ENCODE measurements around the gene C10orf95.

The C10orf95 gene

DNA sequence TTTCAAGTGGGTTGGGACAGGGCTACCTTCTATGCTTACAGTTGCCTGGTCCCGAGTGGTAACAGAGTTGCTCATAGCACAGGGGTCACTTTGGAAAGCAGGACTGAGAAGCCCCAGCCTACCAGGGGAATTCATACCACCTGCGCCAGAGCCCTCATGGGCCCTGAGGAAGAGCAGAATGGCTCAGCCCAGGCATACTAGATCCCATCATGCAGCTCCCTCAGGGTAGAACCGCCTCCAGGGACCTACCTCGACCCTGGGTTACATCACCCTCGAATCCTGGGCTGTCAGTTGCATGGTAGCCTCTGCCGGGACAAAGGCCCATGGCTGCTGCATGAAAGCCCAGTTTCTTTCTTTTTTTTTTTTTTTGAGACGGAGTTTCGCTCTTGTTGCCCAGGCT lies 21.9 kb downstream of the C10orf95 start:
- TF ChIP-seq, protein P1, sequence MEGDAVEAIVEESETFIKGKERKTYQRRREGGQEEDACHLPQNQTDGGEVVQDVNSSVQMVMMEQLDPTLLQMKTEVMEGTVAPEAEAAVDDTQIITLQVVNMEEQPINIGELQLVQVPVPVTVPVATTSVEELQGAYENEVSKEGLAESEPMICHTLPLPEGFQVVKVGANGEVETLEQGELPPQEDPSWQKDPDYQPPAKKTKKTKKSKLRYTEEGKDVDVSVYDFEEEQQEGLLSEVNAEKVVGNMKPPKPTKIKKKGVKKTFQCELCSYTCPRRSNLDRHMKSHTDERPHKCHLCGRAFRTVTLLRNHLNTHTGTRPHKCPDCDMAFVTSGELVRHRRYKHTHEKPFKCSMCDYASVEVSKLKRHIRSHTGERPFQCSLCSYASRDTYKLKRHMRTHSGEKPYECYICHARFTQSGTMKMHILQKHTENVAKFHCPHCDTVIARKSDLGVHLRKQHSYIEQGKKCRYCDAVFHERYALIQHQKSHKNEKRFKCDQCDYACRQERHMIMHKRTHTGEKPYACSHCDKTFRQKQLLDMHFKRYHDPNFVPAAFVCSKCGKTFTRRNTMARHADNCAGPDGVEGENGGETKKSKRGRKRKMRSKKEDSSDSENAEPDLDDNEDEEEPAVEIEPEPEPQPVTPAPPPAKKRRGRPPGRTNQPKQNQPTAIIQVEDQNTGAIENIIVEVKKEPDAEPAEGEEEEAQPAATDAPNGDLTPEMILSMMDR (IDR thresholded peaks at IDR 0.05; ENCODE audit: control insufficient read depth, insufficient read depth, low read depth, low read length, missing control alignments), result no peak
- H3K4me3 ChIP-seq (ENCODE audit: control insufficient read depth, low read depth, low read length), result no peak overlapping the region

DNA sequence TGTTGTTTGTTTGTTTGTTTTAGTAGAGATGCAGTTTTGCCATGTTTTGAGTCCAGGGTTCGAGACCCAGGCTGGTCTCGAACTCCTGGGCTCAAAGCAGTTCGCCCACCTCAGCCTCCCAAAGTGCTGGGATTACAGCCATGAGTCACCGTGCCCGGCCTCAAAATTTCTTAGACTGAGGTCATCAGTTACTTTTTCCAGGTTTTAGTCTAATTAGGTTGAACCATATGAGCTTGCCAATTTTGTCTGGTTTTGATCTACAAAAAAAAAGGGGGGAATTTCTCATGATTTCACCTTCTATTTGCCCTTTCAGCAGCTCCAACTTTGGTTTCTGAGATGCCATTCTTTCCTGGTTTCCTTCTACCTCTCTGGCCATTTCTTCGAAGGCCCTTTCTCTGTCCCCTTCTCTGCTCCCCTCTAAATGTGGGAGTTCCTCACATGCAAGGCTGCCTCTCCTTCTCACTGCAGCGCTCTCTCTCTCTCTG lies 24.5 kb downstream of the C10orf95 start:
- TF ChIP-seq, protein P1 (IDR thresholded peaks at IDR 0.05; ENCODE audit: control insufficient read depth, insufficient read depth, low read depth, low read length, missing control alignments), result no peak

More for the DNA sequence above, 21.9 kb downstream of the C10orf95 start:
- DNase-seq (ENCODE audit: low read depth), result no peak

DNA sequence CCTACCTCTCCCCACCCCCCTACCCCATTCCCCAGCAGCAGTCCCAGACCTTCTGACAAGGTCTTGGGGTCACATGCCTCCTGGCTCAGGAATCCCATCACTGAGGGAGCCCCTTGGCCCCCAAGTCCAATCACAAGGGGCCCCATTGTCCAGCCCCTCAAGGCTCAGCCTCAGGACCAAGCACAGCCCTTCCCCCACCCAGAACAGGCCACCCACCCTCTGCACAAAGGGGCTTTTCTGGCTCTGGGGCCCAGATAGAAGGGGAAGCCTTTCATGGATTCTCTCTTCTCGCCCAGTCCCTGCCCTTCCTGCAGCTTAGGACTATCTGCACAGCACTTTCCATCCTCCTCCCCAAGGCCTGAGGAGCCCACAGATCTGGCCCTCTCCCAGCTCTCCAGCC lies 25.9 kb downstream of the C10orf95 start:
- H3K4me3 ChIP-seq (ENCODE audit: control insufficient read depth, low read depth, low read length), result no peak overlapping the region
- TF ChIP-seq, protein P1 (IDR thresholded peaks at IDR 0.05; ENCODE audit: control insufficient read depth, insufficient read depth, low read depth, low read length, missing control alignments), result no peak

More for the DNA sequence above, 24.5 kb downstream of the C10orf95 start:
- DNase-seq (ENCODE audit: low read depth), result no peak
- H3K4me3 ChIP-seq (ENCODE audit: control insufficient read depth, low read depth, low read length), result no peak overlapping the region

DNA sequence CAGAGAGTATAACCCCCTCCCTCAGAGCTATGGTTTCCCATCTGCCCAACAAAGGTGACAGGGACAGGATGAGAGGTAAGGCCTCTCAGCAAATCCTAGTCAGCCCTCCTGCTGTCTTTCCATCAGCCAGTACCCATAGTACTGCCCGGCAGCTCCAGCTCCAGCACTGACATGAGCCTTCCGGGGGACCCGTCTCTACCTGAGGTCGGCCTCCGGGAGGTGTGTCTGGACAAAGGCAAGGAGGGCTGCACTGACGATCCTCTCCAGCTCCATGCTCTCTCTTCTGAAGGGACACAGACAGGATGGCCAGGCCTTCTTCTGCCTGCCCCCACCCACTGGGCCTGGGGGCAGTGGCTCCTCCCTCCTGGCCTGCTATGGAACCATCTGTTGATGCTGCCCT lies 26.4 kb downstream of the C10orf95 start:
- DNase-seq (ENCODE audit: low read depth), result no peak
- TF ChIP-seq, protein P1 (IDR thresholded peaks at IDR 0.05; ENCODE audit: control insufficient read depth, insufficient read depth, low read depth, low read length, missing control alignments), result no peak

More for the DNA sequence above, 25.9 kb downstream of the C10orf95 start:
- no peak for DNase-seq (ENCODE audit: low read depth)

DNA sequence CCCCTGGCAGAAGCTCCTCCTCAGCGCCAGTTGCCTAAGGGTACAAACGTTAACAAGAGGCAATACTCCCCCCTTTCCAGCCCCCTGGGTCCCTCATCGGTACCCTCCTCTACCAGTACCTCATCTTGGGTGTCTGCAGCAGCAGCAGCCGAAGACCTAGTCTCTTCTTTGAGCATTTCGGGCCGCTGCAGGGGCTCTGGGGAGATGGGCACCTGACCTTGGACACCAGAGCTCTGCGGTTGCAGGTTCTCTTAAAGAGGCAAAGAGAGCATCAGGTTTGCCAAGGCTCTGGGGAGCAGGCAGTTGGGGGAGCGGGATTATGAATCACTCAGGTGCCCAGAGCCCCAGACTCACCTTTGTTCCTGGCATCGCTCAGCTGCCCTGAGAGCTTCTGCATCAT lies 27.2 kb downstream of the C10orf95 start:
- TF ChIP-seq, protein P1 (IDR thresholded peaks at IDR 0.05; ENCODE audit: control insufficient read depth, insufficient read depth, low read depth, low read length, missing control alignments), result no peak
- DNase-seq (ENCODE audit: low read depth), result no peak
- no peak overlapping the region for H3K4me3 ChIP-seq (ENCODE audit: control insufficient read depth, low read depth, low read length)

More for the DNA sequence above, 26.4 kb downstream of the C10orf95 start:
- H3K4me3 ChIP-seq (ENCODE audit: control insufficient read depth, low read depth, low read length), result no peak overlapping the region

DNA sequence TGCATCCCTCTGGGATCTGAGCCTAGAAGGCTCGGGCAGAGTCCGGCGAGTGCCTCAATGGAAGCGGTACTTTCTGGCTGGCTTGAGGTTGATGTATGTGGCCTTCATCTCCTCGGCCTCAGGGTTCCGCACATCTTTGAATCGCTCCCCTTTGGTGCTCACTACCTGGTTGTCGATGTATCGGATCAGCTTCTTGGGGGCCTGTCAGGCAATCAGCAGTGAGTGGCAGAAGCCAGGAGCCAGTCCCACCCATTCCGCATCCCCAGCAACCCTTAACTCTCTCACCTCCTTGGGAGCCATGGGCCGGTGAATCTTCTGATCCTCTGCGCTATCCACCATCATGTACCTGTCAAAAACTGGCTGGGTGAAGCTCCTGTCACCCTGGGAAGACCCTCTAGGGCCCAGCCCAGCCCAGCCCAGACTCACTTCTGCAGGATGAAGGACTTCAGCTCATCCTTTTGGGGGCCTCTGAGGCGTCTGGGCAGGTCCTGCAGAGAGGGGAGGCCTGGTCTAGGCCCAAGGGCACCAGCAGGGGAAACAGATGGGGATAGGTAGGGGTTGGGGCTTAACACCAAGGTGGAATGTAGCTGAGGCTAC lies 27.9 kb downstream of the C10orf95 start:
- no peak overlapping the region for H3K4me3 ChIP-seq (ENCODE audit: control insufficient read depth, low read depth, low read length)
- DNase-seq (ENCODE audit: low read depth), result no peak
- TF ChIP-seq, protein P1 (IDR thresholded peaks at IDR 0.05; ENCODE audit: control insufficient read depth, insufficient read depth, low read depth, low read length, missing control alignments), result no peak
